ENCODE measurements around the gene CFAP46.
"Not testable (repeated sequence)": the region's sequence is repeated elsewhere in the genome, so short reads cannot be mapped to it uniquely, and the experiment has no call there.

CFAP46 gene

GRCh38 chr10:132807621-132808049 lies 134.7 kb downstream of the CFAP46 start:
- no peak for DNase-seq (ENCODE audit: low read depth in 2 of 2)

- no peak for DNase-seq (ENCODE audit: low read depth in 2 of 2)
Observed at GRCh38 chr10:132806561-132807003, 135.8 kb downstream of the CFAP46 start.

- no peak for DNase-seq (ENCODE audit: low read depth in 2 of 2)
Observed at GRCh38 chr10:132806110-132806509, 136.3 kb downstream of the CFAP46 start.

- no peak for DNase-seq (ENCODE audit: low read depth in 2 of 2)
Observed at GRCh38 chr10:132805599-132805998, 136.8 kb downstream of the CFAP46 start.

GRCh38 chr10:132804785-132805426 lies 137.5 kb downstream of the CFAP46 start:
- no peak for DNase-seq (ENCODE audit: low read depth in 2 of 2)

GRCh38 chr10:132804287-132804686 lies 138.1 kb downstream of the CFAP46 start:
- no peak for DNase-seq (ENCODE audit: low read depth in 2 of 2)

- DNase-seq (ENCODE audit: low read depth in 2 of 2), result no peak
Observed at GRCh38 chr10:132803416-132804210, 138.8 kb downstream of the CFAP46 start.

GRCh38 chr10:132802694-132803320 lies 139.6 kb downstream of the CFAP46 start:
- no peak for DNase-seq (ENCODE audit: low read depth in 2 of 2)

GRCh38 chr10:132802048-132802447 lies 140.3 kb downstream of the CFAP46 start:
- no peak for DNase-seq (ENCODE audit: low read depth in 2 of 2)

GRCh38 chr10:132799865-132800264 lies 142.5 kb downstream of the CFAP46 start:
- DNase-seq (ENCODE audit: low read depth in 2 of 2), result no peak

- no peak for DNase-seq (ENCODE audit: low read depth in 2 of 2)
Observed at GRCh38 chr10:132798876-132799275, 143.5 kb downstream of the CFAP46 start.

- no peak for DNase-seq (ENCODE audit: low read depth in 2 of 2)
Observed at GRCh38 chr10:132798403-132798802, 144.0 kb downstream of the CFAP46 start.

- not testable (repeated sequence) for DNase-seq (ENCODE audit: low read depth in 2 of 2)
Observed at GRCh38 chr10:132797986-132798385, 144.4 kb downstream of the CFAP46 start.

- no peak for DNase-seq (ENCODE audit: low read depth in 2 of 2)
Observed at GRCh38 chr10:132796846-132797245, 145.5 kb downstream of the CFAP46 start.

GRCh38 chr10:132793871-132794849 lies 148.2 kb downstream of the CFAP46 start:
- DNase-seq (ENCODE audit: low read depth in 2 of 2), result no peak

- DNase-seq (ENCODE audit: low read depth in 2 of 2), result no peak
Observed at GRCh38 chr10:132793213-132793612, 149.2 kb downstream of the CFAP46 start.

GRCh38 chr10:132792796-132793195 lies 149.6 kb downstream of the CFAP46 start:
- DNase-seq (ENCODE audit: low read depth in 2 of 2), result no peak

GRCh38 chr10:132792099-132792498 lies 150.3 kb downstream of the CFAP46 start:
- not testable (repeated sequence) for DNase-seq (ENCODE audit: low read depth in 2 of 2)

- no peak for DNase-seq (ENCODE audit: low read depth in 2 of 2)
Observed at GRCh38 chr10:132790934-132791829, 151.2 kb downstream of the CFAP46 start.

GRCh38 chr10:132790470-132790869 lies 151.9 kb downstream of the CFAP46 start:
- DNase-seq (ENCODE audit: low read depth in 2 of 2), result no peak
